Kidney epithelial cell (primary cell): ENCODE data around the gene GNG3. TPM values are rescaled to one million over a fixed set of nuclear protein-coding genes. Genes with fewer than 3 reads are reported as not detected.

Source experiments
- DNase-seq: peaks from one replicate; pipeline ENCODE4 v3.0.0-alpha.2; 2010; ENCODE audit warnings: low read depth
- H3K27me3 ChIP-seq: 2 replicates; pipeline ENCODE4 v1.6.0; 2011; ENCODE audit warnings: low read length; ENCODE audit not compliant: control insufficient read depth, insufficient read depth
- H3K36me3 ChIP-seq: 2 replicates; pipeline ENCODE4 v1.5.1; 2011; ENCODE audit warnings: low read length; ENCODE audit not compliant: control insufficient read depth, insufficient read depth
- H3K4me3 ChIP-seq: 2 replicates; pipeline ENCODE4 v1.5.1; 2011; ENCODE audit warnings: low read depth, mild to moderate bottlenecking, control low read depth, low read length
- CTCF ChIP-seq: IDR thresholded peaks from 2 replicates; pipeline ENCODE4 v1.5.1; 2011; ENCODE audit warnings: mild to moderate bottlenecking, moderate library complexity, low read length, control low read depth, inconsistent platforms; ENCODE audit not compliant: insufficient read depth, poor library complexity, severe bottlenecking
- total RNA-seq: library from RNA; depleted of rRNA; stranded (reverse); fragments of >200 nt; gene quantifications from 2 replicates; pipeline ENCODE4 v1.2.3, GENCODE V29; 2015

The GNG3 gene
- total RNA-seq: not detected in 2 replicates

- Histone ChIP-seq H3K4me3 (peak within 1 kb of the TSS; percentile 41), H3K36me3 (peaks cover 2% of the 10 kb centered on the region), H3K27me3 (no peaks in the 10 kb centered on the region)
- no peak for TF ChIP-seq CTCF
- no peak for DNase-seq
These were observed at the start of gene GNG3, which contains the start of gene BSCL2 for GRCh38 chr11:62707277-62707861. GNG3 (plus strand) TSS chr11:62707676; CDS start chr11:62708296, 620 bp downstream. BSCL2 (minus strand) TSS chr11:62707424; CDS start chr11:62707195, 229 bp downstream.

- TF ChIP-seq CTCF: no peak
- Histone ChIP-seq H3K27me3 (no peaks in the 10 kb centered on the region), H3K4me3 (peak overlapping the region; percentile 77), H3K36me3 (peaks cover 1% of the 10 kb centered on the region)
- no peak for DNase-seq
These were observed 42.9 kb upstream of the GNG3 start for GRCh38 chr11:62664405-62665074.

GRCh38 chr11:62665075-62665598 lies 42.3 kb upstream of the GNG3 start, which contains the start of the genes C11orf98 and CSKMT:
C11orf98 (minus strand) TSS chr11:62665210; CDS start chr11:62665169, 41 bp downstream.
CSKMT (plus strand) TSS chr11:62665312; CDS start chr11:62665880, 568 bp downstream.
- no peaks in the 10 kb centered on the region for H3K27me3 ChIP-seq
- H3K36me3 ChIP-seq: peaks cover 1% of the 10 kb centered on the region
- TF ChIP-seq CTCF: no peak
- H3K4me3 ChIP-seq: peak within 1 kb of the TSS; percentile 77
- DNase-seq: no peak

GRCh38 chr11:62665599-62666258 lies 41.7 kb upstream of the GNG3 start:
- Histone ChIP-seq H3K27me3 (no peaks in the 10 kb centered on the region), H3K4me3 (peak overlapping the region; percentile 77), H3K36me3 (peaks cover 1% of the 10 kb centered on the region)
- TF ChIP-seq CTCF: no peak
- no peak for DNase-seq

- Histone ChIP-seq H3K27me3 (no peaks in the 10 kb centered on the region), H3K36me3 (peaks cover 1% of the 10 kb centered on the region), H3K4me3 (peak overlapping the region; percentile 77)
- no peak for TF ChIP-seq CTCF
- DNase-seq: no peak
These were observed 41.1 kb upstream of the GNG3 start for GRCh38 chr11:62666259-62666926.
